Activated CD4-positive, alpha-beta T cell treated with anti-CD3 and anti-CD28 coated beads for 1 hour (primary cell): Measurements from ENCODE around the gene SCNN1G.
"Not testable (repeated sequence)": the region's sequence is repeated elsewhere in the genome, so short reads cannot be mapped to it uniquely, and the experiment has no call there.

Experiments used
- DNase-seq: peaks from one replicate; pipeline ENCODE4 v3.0.0-alpha.2; 2020

Gene SCNN1G

DNA sequence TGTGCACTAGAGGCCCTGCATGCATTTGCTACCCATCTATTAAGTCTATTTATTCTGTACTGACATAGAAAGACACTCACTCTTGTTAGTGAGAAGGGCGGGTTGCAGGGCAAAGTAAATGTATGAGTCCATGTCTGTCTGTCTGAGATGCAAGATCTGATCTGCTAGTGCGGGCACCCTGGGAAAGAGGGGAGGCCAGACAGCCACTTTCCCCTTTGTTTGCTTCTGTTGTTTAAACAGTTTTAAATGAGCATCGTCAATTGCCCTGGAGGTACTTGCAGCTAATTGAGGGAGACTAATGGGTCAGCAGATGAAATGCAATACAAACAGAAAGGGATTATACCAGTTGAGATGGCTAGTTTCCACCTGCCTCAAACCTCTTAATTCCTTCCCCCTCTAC lies 24.9 kb downstream of the SCNN1G start:
- DNase-seq = no peak

DNA sequence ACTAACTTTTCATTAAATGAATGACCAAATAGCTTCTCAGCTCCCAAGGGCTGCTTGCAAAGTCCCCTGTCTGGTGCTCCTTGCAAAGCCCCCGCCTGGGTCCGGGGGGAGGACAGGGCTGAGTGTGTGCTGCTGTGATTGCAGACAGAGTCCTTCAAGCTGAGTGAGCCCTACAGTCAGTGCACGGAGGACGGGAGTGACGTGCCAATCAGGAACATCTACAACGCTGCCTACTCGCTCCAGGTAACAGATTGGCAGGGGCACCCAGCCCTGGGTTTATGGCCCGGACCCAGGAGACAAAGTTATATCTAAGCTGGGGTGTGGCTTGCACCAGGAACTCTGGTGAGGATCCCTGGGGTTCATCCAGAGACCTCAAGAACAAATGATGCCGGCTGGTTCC lies 27.1 kb downstream of the SCNN1G start:
- no peak for DNase-seq

- DNase-seq = no peak
Measured at GRCh38 chr16:23213831-23214230, 31.3 kb downstream of the SCNN1G start.

- DNase-seq = no peak
Measured at GRCh38 chr16:23214796-23215195, 32.3 kb downstream of the SCNN1G start.

GRCh38 chr16:23215435-23215834 lies 32.9 kb downstream of the SCNN1G start:
- DNase-seq = no peak

- DNase-seq = no peak
Measured at GRCh38 chr16:23216658-23217246, 34.2 kb downstream of the SCNN1G start.

- DNase-seq = no peak
Measured at GRCh38 chr16:23217646-23218045, 35.1 kb downstream of the SCNN1G start.

GRCh38 chr16:23222929-23223328 lies 40.4 kb downstream of the SCNN1G start:
- no peak for DNase-seq

DNA sequence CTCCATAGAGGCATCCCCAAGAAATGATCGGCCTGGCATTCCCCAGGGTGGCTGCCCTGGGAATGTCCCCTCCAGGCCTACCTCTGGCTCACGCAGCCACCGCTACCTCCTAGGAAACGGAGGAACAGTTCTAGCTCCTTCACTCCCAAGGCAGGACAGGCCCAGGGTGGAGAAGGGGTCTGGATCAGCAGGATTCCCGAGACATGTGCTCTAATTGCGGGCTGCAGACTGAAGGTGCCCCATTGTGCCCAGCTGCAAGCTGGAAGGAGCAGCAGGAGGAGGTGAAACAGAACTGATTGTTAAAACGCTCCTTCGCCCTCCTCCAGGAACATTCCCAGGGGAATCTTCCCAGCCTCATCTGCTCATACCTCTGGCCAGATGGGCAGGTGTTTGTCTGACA lies 40.8 kb downstream of the SCNN1G start:
- no peak for DNase-seq

DNA sequence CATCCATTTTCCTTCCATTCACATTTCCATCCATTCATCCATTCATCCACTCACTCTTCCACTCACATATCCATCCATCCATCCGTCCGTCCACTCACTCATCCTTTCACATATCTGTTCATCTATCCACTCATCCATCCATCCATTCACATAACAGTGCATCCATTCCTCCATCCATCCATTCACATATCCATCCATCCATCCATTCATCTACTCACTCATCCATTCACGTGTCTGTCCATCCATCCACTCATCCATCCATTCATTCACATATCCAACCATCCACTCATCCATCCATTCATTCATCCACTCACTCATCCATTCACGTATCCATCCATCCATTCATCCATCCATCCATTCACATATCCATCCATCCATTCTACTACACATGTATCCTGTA lies 42.6 kb downstream of the SCNN1G start:
- no peak for DNase-seq

- no peak for DNase-seq
Measured at GRCh38 chr16:23225634-23226033, 43.1 kb downstream of the SCNN1G start.

DNA sequence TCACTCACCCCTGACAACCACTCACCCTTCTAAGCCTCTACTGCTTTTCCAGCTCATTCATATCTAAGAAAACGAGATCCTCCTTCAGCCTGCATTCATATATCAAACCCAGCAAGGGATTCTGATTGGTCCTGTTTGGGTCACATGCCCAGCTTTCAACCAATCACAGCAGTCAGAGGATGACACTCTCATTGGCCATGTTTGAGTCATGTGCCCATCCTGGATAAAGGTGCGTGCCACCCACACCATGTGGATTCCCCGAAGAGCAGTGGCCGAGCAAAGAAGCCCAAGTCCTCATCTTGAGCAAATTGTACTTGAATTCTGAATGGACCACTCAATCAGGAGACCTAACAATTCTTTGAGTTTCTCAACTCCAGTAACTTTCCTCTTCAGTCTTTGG lies 45.0 kb downstream of the SCNN1G start:
- DNase-seq = no peak

GRCh38 chr16:23229714-23230113 lies 47.2 kb downstream of the SCNN1G start:
- DNase-seq = no peak

DNA sequence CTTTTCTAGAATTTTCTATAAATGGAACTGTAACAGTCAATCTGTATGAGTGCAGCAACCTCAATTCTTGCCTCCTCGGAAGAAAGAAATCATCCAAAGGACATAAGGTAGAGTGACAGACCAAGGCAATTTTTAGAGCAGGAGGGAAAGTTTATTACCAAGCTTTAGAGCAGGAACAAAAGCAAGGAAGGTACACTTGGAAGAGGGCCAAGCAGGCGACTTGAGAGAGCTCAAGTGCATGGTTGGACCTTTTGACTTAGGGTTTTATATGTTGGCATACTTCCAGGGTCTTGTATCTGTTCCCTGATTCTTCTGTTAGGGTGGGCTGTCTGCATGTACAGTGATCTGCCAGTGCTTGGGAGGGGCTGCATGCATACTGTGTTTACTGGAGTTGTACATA lies 50.3 kb downstream of the SCNN1G start:
- DNase-seq = no peak

- DNase-seq = no peak
Measured at GRCh38 chr16:23235176-23235575, 52.6 kb downstream of the SCNN1G start.

DNA sequence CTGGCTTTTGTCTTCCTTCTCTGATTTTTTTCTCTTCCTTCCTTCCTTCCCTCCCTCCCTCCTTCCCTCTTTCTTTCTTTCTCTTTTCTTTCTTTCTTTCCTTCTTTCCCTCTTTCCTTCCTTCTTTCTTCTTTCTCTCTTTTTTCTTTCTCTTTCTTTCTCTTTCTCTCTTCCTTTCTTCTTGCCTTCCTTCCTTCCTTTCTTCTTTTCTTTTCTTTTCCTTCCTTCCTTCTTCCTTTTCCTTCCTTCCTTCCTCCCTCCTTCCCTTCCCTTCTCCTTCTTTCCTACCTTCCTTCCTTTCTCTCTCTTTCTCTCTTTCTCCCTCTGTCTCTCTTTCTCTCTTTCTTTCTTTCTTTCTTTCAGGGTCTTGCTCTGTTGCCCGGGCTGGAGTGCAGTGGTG lies 54.4 kb downstream of the SCNN1G start:
- DNase-seq = no peak

GRCh38 chr16:23240994-23241393 lies 58.4 kb downstream of the SCNN1G start:
- DNase-seq = no peak

- no peak for DNase-seq
Measured at GRCh38 chr16:23244122-23244521, 61.6 kb downstream of the SCNN1G start.

DNA sequence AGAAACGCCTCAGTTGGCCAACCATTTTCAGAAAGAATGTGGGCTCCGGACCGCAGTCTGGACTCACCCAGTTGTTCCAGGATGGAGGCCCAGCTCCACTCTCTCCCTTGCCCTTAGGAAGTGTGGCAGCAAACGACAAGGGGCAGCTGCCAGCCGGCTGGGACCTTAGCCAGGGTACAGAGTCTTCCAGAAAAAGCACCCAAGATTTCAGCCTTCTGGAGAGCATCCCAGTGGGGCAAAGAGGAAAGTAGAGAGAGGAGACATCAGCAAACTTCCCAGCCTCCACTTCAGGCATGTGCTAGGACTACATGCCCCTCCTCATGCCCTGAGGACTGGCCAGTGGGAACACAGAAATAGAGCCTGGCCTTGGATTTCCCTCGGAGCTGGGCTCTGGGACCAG lies 62.7 kb downstream of the SCNN1G start:
- DNase-seq = no peak

DNA sequence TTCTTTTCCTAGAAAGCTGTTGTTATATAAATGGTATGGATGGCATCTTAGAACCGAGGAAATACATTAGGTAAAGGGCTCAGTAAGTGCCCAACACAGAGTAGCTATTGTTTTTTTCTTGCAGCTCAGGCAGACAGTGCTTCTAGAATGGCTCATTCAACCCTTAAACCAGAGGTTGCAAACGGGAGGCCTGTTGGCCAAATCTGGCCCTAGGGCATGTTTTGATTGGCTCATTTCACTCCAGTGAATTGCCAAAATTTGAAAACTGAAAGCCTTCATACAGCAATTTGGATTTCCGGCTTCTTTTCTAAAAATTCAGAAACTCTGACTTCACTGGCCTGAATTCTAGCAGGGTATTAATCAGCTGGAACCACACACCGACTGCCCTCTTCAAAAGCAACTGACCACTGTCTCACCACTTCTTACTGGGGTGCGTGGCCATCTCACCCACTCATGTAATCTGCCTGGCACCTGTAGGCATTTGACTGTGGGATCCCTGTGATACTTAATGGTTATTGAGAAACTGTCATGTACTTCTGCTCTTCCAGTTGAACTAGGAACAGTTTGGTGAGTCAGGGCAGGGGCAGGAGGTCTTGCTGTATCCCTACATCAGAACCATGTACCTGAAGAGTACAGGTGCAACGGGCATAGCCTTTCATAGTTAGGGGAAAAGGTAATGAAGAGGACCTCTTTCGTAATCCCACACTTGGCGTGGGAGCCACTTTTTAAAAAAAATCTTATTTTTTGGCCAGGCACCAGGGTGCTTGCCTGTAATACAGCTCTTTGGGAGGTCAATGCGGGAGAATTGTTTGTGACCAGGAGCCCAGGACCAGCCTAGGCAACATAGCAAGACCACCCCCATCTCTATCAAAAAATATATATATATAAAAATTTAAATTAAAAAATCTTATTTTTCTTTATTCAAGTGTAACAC lies 66.0 kb downstream of the SCNN1G start:
- DNase-seq = no peak

- DNase-seq = no peak
Measured at GRCh38 chr16:23249830-23250229, 67.3 kb downstream of the SCNN1G start.

- DNase-seq = no peak
Measured at GRCh38 chr16:23252310-23252709, 69.8 kb downstream of the SCNN1G start.

GRCh38 chr16:23253650-23254049 lies 71.1 kb downstream of the SCNN1G start:
- DNase-seq = not testable (repeated sequence)

GRCh38 chr16:23254338-23254737 lies 71.8 kb downstream of the SCNN1G start:
- no peak for DNase-seq

- no peak for DNase-seq
Measured at GRCh38 chr16:23255000-23255399, 72.5 kb downstream of the SCNN1G start.
